Stimulated activated CD4-positive, alpha-beta T cell treated with anti-CD3 and anti-CD28 coated beads, Interleukin-15, amount 100 ng/mL, for 1 hour (primary cell): ENCODE measurements around the gene TDRD12.

Experiments
- DNase-seq, 2 donors: peaks; one replicate each; pipeline ENCODE4 v3.0.0-alpha.2; 2020; ENCODE audit warnings: low read depth in 1 of 2, low spot score in 1 of 2

Gene TDRD12

GRCh38 chr19:32809254-32809653 is 89.7 kb downstream of the TDRD12 start:
- no peak for DNase-seq

DNA sequence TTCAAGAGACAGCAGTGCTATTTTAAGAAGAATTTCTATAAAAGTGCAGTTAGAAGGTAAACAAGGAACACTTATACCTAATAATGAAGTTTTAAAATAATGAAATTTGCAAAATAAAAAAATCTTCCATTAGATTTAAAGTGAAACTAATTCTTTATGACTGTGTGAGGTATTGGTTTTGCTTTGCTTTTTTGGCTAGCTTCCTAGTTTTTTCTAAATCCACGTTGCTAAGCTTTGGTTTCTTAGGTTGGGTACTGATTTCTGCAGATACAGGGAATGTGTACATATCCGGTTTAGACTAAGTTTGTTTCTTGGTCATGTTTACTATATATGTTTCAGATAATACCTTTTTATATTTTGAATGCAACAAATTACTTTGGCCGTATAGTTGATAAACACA is 90.2 kb downstream of the TDRD12 start:
- DNase-seq, result no peak

GRCh38 chr19:32810452-32810851 is 90.9 kb downstream of the TDRD12 start:
- DNase-seq, result no peak

DNA sequence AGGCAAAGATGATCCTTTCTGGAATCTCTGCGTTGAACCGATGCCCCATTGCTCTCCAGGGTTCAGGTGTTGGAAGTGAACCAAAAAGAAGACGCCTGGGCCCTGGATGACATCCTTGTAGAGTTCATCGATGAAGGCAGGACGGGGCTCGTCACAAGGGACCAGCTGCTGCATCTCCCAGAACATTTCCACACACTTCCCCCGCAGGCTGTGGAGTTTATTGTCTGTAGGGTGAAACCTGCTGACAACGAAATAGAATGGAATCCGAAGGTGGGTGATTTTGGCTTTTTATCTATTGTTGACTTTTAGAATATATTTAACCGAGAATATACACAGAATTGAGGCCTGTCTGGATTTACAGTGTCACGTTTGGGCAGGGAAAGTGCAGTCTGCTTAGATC is 91.6 kb downstream of the TDRD12 start:
- DNase-seq, result no peak

DNA sequence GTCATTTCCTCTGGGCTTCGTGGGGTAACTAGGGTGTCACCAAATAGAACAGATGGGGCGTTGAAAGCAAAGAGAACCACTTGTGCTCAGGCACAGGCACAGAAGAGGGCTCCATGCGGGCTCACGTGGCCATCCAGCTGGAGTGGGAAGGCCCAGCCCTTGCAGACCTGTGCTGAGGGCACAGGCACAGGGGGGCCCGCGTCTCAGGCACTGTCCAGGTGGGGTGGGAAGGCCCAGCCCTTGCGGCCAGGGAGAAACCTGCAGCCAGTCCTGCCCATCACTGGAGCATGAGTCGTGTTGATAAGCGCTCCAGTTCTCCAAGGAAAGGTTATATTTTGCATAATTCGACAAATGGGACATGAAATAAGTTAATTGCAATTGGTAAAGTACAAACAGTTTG is 92.5 kb downstream of the TDRD12 start:
- no peak for DNase-seq

DNA sequence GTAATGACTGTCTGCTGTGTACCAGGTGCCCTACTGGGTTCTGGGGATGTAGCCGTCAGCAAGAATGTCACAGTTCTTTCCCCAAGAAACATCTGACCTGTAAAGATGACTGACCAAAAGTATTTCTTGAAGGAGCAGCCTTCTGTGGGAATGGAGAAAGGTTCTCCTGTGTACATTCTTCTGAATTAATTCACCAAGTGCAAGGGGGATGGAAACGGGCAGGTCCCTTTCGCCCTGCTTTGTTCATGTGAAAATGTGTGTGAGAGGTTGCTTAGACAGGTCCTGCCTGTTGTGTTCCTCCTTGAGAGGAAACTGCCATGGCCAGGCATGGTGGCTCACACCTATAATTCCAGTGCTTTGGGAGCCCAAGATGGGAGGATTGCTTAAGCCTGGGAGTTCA is 93.0 kb downstream of the TDRD12 start:
- DNase-seq, result no peak

DNA sequence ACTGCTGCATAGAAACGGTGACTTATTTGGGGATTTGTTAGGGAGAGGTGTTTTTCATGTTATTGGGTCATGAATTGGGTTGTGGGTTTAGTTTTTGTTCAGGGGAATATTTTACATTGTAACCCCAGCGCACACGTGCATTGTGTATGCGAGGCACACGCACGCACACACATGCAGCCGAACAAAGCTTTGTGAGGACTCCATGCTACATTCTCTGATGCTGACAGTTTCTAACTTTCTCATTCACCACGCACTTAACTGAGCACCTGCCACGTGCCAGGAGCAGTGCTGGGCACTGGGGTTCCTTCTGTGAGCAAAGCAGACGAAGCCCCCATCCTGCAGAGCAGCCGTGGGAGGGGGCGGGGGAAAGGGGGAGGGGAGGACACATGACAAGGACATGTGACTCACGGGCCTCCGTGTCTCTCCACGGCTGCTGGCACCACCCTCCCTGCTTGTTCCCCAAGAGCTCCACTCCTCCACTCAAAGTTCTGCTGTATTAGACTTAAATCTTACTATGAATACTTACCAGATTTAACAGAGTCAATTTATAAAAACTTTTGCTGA is 94.4 kb downstream of the TDRD12 start:
- DNase-seq, result no peak

DNA sequence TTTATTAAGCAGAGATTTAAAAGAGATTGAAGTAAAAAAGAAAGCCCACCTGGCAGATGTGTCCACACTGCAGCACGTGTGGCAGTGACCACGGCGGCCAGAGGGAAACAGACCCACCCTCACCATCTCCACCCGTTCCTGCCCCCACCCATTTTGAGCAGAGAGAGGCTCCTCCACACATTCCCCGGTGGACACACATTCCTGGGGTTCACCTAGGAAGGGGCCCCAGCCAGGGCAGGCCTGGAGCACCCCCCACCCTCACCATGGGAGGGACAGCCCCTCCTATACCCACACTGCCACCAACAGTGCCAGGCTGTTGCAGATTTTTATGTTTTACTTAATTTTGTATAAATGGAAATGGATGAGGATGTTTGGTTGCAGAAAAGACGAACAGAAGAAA is 95.1 kb downstream of the TDRD12 start:
- DNase-seq, result no peak

- DNase-seq, result no peak
These were observed 97.1 kb downstream of the TDRD12 start for GRCh38 chr19:32816555-32817099.

DNA sequence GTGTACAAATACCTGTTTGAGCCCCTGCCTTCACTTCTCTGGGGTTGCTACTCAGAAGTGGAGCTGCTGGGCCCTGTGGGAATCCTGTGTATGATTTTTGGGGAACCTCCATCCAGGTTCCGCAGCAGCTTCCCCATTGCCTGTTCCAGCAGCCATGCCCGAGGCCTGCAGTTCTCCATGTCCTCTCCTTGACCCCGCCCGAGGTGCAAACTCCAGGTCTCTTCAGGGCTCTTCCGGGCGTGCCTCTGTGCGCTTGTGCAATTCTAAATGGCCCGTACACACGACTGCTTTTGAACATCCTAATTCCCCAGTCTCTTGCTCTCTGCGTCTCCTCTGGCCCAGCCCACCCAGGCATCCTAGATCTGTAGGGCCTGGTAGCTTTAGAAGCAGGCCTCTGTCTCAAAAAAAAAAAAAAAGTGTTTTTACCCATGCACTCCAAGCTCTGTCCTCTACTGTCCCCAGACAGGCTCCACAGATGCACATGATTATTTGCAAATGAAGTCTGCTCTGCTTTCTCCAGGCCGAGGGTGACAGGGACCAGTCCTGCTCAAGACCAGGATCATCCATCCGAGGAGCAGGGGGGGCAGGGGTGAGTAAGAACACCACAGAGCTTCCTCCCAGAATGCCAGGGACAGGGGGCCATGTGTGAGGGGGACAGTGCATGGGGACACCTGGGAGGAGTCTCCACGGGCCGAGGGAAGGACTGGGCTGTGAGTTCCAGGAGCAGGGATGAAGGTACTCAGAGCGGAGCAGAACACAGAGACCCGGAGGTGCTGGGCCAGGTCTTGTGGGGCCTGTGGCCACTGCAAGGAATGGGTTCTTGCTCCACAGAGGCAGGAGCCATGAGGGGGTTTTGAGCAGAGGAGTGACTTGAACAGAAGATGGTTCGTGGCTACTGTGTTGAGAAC is 98.3 kb downstream of the TDRD12 start:
- DNase-seq, result no peak

GRCh38 chr19:32818536-32818935 is 99.0 kb downstream of the TDRD12 start:
- DNase-seq, result no peak

GRCh38 chr19:32819419-32820400 is 100.1 kb downstream of the TDRD12 start:
- DNase-seq, result no peak

GRCh38 chr19:32822916-32823746 is 103.6 kb downstream of the TDRD12 start:
- no peak for DNase-seq

- no peak for DNase-seq
These were observed 104.2 kb downstream of the TDRD12 start for GRCh38 chr19:32823747-32824102.

- DNase-seq, result no peak
These were observed 104.7 kb downstream of the TDRD12 start for GRCh38 chr19:32824191-32824751.

DNA sequence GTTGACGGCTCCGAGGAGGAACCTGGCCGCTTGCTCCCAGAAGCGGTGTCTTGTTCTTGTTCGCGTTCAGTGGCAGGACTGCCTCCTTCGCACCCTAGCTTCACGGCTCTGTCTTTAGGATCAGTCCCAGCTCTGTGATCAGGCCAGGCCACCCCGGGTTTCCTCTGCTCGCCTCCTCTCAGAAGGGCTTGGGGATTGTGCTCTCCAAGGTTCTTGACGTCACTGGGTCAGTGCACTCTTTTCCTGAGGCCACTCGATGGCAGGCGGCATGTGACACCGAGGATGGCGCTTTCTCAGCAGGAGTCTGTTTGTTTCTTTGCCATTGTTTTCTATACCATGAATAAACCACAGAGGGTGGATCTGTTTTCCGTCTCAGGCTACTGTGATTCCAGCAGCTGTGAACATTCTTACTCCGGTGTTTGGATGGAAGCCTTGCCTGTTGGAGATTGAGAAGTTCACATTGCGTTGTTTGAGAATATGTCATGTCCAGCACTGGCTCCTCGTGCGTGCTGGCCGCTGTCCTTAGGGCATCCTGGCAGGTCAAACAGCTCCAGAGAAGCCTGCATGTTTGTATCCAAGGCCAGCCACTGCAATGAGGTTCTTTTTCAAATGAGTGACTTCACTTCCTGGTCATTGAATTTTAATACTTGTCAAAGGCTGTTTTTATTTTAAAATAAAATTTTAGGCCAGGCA is 105.5 kb downstream of the TDRD12 start:
- no peak for DNase-seq

DNA sequence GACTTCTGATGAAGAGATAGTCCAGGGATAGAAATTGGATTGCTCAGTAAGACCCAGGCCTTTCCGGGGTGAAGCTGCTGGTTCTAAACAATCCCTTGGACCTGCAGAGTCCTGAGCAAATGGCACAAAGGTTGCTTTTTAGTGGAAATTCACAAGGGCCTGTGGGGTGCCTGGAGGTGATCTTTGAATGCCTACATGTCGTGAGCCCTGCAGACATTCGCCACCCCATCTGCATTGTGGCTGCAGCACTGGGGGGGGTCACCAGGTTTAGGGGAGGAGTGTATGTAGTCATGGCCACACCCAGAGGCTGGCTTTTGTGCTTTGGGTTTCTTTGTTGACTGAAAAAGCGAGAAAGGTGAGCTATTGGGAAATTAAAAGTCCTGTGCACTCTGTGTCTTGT is 108.6 kb downstream of the TDRD12 start:
- DNase-seq, result no peak

DNA sequence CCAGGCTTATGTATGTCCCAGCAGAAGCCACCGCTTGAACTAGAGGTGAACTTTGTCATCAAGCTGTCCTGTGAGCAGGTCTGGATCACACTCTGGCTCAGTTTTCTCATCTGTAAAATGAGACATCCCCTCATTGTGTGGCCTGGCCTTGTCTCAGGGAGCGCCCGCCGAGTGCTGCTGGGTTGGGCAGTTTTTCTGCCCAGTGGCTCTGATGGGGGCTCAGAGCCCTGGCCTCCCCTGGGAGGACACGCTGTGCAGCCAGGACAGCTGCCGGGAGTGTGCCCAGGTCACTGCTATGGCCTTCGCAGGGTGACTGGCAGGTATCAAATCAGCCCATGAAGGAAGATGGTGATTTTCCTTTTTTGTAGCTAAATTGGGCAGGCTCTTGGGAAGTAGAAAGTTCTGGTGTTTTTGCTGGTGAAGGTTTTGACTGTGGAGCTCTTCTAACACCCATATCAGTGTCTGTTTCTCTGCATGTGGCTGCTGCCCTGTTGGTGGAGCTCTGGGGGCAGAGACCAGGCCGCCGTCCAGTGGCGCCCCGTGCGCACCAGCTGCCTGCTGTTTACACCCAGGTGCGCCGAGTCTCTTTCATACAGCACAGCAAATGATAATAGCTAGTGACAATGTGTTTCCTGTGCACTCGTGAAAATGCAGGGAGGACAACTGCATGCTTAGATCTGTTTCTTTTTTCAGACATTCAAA is 109.2 kb downstream of the TDRD12 start:
- DNase-seq, result no peak

DNA sequence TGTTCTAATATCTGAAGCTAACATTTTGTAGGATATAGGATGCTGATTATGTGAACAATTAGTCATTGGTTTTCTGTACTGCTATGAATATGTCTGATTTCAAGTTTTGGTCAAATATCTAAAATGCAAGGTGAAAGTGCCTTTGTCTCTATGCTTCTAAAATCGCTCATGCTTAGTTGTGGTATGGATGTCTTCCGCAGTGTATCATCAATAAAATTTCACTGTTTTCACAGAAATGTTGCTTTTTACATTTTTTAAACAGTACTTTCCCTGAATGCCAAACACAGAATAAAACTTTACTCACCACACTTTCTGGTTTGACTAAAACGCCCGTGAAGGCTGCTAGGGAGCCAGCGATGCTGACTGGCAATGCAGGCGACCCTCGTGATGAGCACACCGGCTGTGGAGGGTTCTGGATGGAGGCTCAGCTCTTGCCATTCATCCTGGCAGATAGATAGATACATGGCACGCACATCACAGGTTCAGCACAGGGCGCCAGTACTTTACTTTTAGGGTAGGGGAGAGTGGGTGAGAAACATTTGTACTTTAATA is 109.9 kb downstream of the TDRD12 start:
- DNase-seq, result no peak
